Tibial artery (tissue), 4 donors: ENCODE results near the gene PLET1.
A peak's percentile ranks its signal among the peaks of the same experiment; 100 is the strongest.

ENCODE experiments used
- DNase-seq, 2 donors: peaks; one replicate each; pipeline ENCODE4 v3.0.0-alpha.2; 2019
- H3K27ac ChIP-seq, 2 donors: fragments of 200-600 bp; sonication (generic) in 1 of 2; 1 replicate in 1 of 2; 2 replicates in 1 of 2; pipeline ENCODE4 v1.5.1; 2018 to 2019; ENCODE audit warnings: mild to moderate bottlenecking in 1 of 2
- H3K27me3 ChIP-seq, 2 donors: fragments of 200-600 bp; sonication (generic) in 1 of 2; one replicate each; pipeline versions ENCODE4 v1.5.1 to v1.6.0; 2016 to 2019
- H3K36me3 ChIP-seq, 3 donors: fragments of 200-600 bp; sonication (generic) in 2 of 3; one replicate each; pipeline ENCODE4 v1.5.1; 2016 to 2019; ENCODE audit warnings: mild to moderate bottlenecking in 2 of 3
- H3K4me1 ChIP-seq, 4 donors: fragments of 200-600 bp; sonication (generic) in 2 of 4; 1 replicate in 3 of 4; 2 replicates in 1 of 4; pipeline ENCODE4 v1.5.1; 2016 to 2019
- H3K4me3 ChIP-seq, 2 donors: fragments of 200-600 bp; sonication (generic) in 1 of 2; 1 replicate in 1 of 2; 2 replicates in 1 of 2; pipeline ENCODE4 v1.5.1; 2018 to 2019; ENCODE audit warnings: mild to moderate bottlenecking in 2 of 2
- H3K9me3 ChIP-seq, 3 donors: fragments of 200-600 bp; sonication (generic) in 1 of 3; one replicate each; pipeline ENCODE4 v1.5.1; 2016 to 2019
- intact Hi-C: fragments of 100-400 bp; cut with DNase I; formaldehyde crosslinking; loops from one replicate; pipeline ENCODE4 v1.15.0; 2023; ENCODE audit warnings: low total_unique reads
- TF ChIP-seq, protein P1 (sequence below), 2 experiments: fragments of 200-600 bp in 1 of 2; fragments of 450-650 bp in 1 of 2; IDR thresholded peaks; one replicate each; pipeline ENCODE4 v1.5.1; 2017 to 2019; ENCODE audit warnings: antibody characterized with exemption in 2 of 2, mild to moderate bottlenecking in 1 of 2, moderate library complexity in 1 of 2

Gene PLET1

DNA sequence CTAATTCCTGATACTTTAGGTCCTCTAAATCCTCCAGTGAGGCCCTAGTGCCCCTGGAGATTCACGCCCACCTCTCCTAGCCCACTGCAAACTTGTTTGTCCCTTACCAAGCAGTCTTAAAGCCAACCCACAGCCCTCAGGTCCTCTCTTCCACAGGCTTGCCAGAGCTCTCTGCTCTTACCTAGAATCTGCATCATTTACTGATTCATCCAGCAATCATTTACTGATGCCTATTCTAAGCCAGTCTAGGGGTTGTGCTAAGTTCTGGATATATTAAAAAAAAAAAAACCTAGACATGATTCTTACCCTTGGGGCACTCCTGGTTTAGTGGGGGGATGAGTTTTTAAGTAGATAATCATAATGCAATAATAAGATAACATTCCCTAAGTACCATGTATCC lies 43.0 kb upstream of the PLET1 start:
- Histone ChIP-seq H3K27ac (no peak overlapping the region), H3K27me3 (no peaks in the 10 kb centered on the region), H3K36me3 (peaks cover 0 to 3% (median 0%) of the 10 kb centered on the region in 3 donors), H3K4me1 (peaks cover 0 to 36% (median 14%) of the 10 kb centered on the region in 4 donors), H3K4me3 (no peak overlapping the region), H3K9me3 (no peaks in the 10 kb centered on the region)
- intact Hi-C loops = no loop called here
- TF ChIP-seq, protein P1, sequence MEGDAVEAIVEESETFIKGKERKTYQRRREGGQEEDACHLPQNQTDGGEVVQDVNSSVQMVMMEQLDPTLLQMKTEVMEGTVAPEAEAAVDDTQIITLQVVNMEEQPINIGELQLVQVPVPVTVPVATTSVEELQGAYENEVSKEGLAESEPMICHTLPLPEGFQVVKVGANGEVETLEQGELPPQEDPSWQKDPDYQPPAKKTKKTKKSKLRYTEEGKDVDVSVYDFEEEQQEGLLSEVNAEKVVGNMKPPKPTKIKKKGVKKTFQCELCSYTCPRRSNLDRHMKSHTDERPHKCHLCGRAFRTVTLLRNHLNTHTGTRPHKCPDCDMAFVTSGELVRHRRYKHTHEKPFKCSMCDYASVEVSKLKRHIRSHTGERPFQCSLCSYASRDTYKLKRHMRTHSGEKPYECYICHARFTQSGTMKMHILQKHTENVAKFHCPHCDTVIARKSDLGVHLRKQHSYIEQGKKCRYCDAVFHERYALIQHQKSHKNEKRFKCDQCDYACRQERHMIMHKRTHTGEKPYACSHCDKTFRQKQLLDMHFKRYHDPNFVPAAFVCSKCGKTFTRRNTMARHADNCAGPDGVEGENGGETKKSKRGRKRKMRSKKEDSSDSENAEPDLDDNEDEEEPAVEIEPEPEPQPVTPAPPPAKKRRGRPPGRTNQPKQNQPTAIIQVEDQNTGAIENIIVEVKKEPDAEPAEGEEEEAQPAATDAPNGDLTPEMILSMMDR (IDR thresholded peaks at IDR 0.05) = no peak
- DNase-seq = no peak

DNA sequence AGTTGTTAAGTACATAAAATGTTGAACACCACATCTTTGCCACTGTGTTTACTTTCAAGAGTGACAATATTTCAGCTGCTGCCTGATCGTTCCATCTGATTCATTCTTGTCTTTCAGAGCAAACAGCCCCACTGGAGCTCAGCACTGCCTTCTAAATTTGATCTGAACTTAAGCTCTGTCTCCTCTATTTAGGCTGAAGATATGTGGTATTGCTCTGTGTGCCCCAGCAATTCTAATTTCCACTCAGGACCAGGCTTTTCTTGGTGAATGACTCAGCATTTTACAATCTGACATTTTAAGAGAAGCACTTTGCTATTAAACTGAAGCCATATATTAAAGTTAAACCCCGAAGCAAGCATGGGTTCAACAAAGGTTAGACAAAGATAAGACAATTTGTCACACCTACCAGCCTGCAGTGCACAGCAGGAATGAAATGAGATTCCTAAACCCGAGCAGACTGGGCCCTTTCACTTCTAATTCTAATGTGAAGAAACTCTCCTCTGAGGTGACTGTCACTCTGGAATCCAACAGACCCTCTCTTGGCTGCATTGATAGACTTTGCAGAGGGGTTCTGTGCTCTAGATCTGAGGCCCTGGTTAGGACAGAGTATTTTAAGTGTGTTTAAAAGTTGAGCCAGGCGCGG lies 41.7 kb upstream of the PLET1 start:
- Histone ChIP-seq H3K27me3 (no peaks in the 10 kb centered on the region), H3K4me3 (no peak overlapping the region), H3K9me3 (no peaks in the 10 kb centered on the region), H3K4me1 (peaks cover 0 to 45% (median 16%) of the 10 kb centered on the region in 4 donors), H3K27ac (peak overlapping the region; percentile 30 to 62), H3K36me3 (no peaks in the 10 kb centered on the region)
- DNase-seq = no peak
- TF ChIP-seq, protein P1 (IDR thresholded peaks at IDR 0.05) = no peak
- intact Hi-C loops = no loop called here

DNA sequence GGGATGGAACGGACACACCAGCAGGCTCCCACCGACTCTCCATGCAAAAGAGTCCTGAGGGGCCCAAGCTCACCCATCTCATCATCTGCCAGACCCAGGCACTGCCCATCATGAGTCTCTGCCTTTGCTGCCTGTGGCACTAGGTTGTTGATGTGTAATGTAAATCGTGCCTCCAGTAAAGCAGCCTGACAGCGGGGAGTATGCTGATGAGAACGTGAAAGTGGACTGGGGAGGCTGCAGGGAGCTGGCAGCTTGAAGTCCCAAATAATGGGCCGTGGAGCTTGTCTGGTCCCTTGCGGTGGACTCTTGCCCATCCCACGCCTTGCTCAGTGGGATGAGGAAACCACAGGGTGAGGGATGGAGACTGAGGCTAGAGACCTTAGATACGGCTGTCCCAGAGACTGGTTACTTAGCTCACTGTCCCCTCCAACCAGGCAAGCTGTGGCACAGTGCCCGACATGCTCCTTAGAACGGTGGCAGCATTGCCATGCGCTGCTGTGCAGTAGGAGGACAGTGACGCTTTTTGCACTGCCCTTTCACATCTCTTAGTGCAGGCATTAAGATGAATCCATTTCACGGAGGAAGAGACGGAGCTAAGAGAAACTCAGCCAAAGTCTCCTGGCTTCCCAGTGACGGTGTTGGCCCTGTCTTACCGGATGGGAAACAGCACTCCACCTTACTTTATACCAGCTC lies 39.6 kb upstream of the PLET1 start:
- H3K27me3 ChIP-seq = no peaks in the 10 kb centered on the region
- DNase-seq = no peak
- peaks cover 0 to 57% (median 19%) of the 10 kb centered on the region in 4 donors for H3K4me1 ChIP-seq
- H3K36me3 ChIP-seq = no peaks in the 10 kb centered on the region
- H3K9me3 ChIP-seq = no peaks in the 10 kb centered on the region
- H3K4me3 ChIP-seq = no peak overlapping the region
- TF ChIP-seq, protein P1 (IDR thresholded peaks at IDR 0.05) = no peak
- intact Hi-C loops = no loop called here
- no peak overlapping the region for H3K27ac ChIP-seq

DNA sequence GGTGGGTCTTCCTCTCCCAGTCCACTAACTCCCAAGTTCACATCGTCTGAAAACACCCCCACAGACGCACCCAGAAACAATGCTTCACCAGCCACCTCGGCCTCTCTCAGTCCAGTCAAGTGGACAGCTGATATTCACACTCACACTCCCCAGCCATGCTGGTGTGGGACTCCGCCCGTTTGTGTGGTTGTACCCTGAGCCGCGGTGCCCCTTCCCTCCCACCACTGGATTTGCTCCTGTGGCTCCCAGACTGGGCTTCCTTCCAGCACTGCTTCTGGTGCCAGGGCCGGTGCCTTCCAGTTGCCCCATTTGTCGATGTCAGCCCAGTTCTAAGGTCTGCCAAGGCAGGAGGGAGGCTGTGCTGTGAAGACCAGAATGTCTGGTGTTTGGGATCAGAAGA lies 37.9 kb upstream of the PLET1 start:
- no peaks in the 10 kb centered on the region for H3K36me3 ChIP-seq
- H3K9me3 ChIP-seq = no peaks in the 10 kb centered on the region
- DNase-seq = peak in 1 of 2 donors; percentile 75
- no peak overlapping the region for H3K4me3 ChIP-seq
- H3K27ac ChIP-seq = peak overlapping the region; percentile 10 to 23
- TF ChIP-seq, protein P1 (IDR thresholded peaks at IDR 0.05) = no peak
- intact Hi-C loops = no loop called here
- H3K27me3 ChIP-seq = no peaks in the 10 kb centered on the region
- peaks cover 0 to 74% (median 32%) of the 10 kb centered on the region in 4 donors for H3K4me1 ChIP-seq

DNA sequence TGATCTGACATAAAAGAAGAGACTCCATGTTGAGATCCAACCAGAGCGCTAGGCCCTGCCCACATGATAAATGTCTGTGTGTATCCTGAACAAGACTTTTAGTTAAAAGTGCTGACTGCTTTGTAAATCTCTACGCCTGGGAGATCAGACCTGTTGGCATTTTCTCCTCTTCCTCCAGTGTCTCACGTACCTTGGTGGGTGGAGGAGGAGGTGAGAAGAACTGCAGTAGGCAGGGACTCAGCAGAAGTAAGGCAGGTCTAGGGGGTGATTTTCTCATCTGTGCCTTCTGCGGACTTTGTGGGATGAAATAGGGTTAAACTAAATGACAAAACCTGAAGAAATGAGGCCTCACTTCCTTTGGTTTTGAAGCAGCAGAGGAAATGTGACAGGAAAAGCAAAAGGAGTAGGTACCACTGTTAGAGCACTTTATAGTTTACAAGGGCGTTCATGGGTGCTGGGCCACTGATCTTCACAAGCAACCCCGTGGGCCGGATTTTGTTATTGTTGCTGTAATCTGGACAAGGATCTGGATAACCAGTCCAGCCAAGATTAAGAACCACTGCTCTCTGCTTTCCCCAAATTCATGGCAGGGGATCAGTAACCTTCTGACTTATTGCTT lies 36.7 kb upstream of the PLET1 start:
- Histone ChIP-seq H3K9me3 (no peaks in the 10 kb centered on the region), H3K4me1 (peaks cover 0 to 78% (median 35%) of the 10 kb centered on the region in 4 donors), H3K27ac (peak overlapping the region; percentile 15 to 23), H3K4me3 (no peak overlapping the region), H3K27me3 (no peaks in the 10 kb centered on the region), H3K36me3 (no peaks in the 10 kb centered on the region)
- no peak for DNase-seq
- intact Hi-C loops = no loop called here
- TF ChIP-seq, protein P1 (IDR thresholded peaks at IDR 0.05) = no peak
